GM12891 (cell line): ENCODE measurements around the gene ANKS3.

Experiments
- PAX5 ChIP-seq: IDR thresholded peaks from 2 replicates; pipeline ENCODE4 v1.6.1; 2011; ENCODE audit warnings: low read length, moderate library complexity, mild to moderate bottlenecking; ENCODE audit not compliant: insufficient read depth, severe bottlenecking
- POLR2A ChIP-seq: IDR thresholded peaks from 2 replicates; pipeline ENCODE4 v1.6.1; 2011; ENCODE audit warnings: low read depth, low read length, control low read depth
- POLR2AphosphoS5 ChIP-seq: IDR thresholded peaks from 2 replicates; pipeline ENCODE4 v1.6.1; 2011; ENCODE audit warnings: low read depth, low read length, control low read depth
- POU2F2 ChIP-seq: IDR thresholded peaks from 2 replicates; pipeline ENCODE4 v1.6.1; 2011; ENCODE audit warnings: low read depth, mild to moderate bottlenecking, control low read depth, low read length, moderate library complexity
- SPI1 ChIP-seq: IDR thresholded peaks from 2 replicates; pipeline ENCODE4 v1.6.1; 2011; ENCODE audit warnings: low read depth, low read length, control low read depth
- TAF1 ChIP-seq: IDR thresholded peaks from 2 replicates; pipeline ENCODE4 v1.6.1; 2011; ENCODE audit warnings: low read depth, low read length, control low read depth

- no peak for TF ChIP-seq TAF1
- TF ChIP-seq POLR2AphosphoS5 = no peak
- TF ChIP-seq POLR2A = no peak
- no peak for TF ChIP-seq SPI1
- TF ChIP-seq PAX5 = no peak
- TF ChIP-seq POU2F2 = no peak
Measured at GRCh38 chr16:4747906-4748681, 14.0 kb upstream of the ANKS3 start.
